Head of caudate nucleus (tissue), 42 donors: ENCODE data around the gene HECW1.

ENCODE experiments used
- DNase-seq, 42 donors: peaks; one replicate each; pipeline versions ENCODE4 v3.0.0 to v3.0.0-alpha.2; 2020 to 2021; ENCODE audit warnings: mixed read lengths in 7 of 42
- intact Hi-C: fragments of 100-400 bp; cut with DNase I; formaldehyde crosslinking; loops from one replicate; pipeline ENCODE4 v1.15.0; 2022

HECW1 gene

GRCh38 chr7:43137811-43138210 lies 25.4 kb downstream of the HECW1 start:
- no peak for DNase-seq
- intact Hi-C loops: no loop called here

GRCh38 chr7:43138710-43139109 lies 26.3 kb downstream of the HECW1 start:
- intact Hi-C loops: no loop called here
- no peak for DNase-seq

DNA sequence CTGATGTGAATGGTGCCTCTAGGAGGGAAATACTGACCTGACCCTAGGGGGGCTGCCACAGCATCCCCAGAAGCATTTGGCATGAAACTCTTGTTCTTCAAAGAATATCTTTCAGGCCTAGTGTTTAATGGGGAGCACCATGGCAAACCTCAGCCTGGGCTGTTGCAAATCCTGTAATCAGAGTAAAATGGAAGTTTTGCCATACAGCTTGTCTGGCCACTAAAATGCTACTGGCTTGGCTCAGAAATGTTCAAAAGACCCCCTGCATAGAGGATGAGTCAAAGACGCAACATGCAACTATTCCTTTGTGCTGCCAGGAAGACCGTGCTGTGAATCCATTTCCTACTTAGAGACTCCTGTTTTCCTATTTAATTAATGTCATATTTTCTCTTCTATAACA lies 26.7 kb downstream of the HECW1 start:
- intact Hi-C loops: no loop called here
- DNase-seq: no peak

DNA sequence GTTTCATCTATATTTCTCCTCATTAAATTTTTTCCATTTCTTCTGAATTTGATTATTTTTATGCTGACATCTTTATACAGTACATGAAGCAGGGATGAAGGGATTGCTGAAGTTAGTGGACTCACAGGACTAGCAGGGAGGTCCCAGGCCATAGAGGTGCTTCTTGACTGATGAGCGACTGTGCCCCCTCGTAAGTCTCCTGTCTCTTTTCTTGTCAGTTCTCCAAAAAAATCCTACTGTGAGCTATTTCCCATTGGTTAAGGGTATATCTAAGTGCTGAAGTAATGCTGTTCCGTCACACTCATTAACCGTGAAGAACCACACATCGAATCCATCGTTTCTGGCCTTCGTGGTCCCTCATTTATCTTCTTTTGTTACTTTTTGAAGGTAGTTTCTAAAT lies 27.7 kb downstream of the HECW1 start:
- no peak for DNase-seq
- intact Hi-C loops: no loop called here

- no peak for DNase-seq
- intact Hi-C loops: no loop called here
Observed at GRCh38 chr7:43141091-43141490, 28.6 kb downstream of the HECW1 start.

GRCh38 chr7:43142703-43143102 lies 30.3 kb downstream of the HECW1 start:
- no peak for DNase-seq
- intact Hi-C loops: no loop called here

DNA sequence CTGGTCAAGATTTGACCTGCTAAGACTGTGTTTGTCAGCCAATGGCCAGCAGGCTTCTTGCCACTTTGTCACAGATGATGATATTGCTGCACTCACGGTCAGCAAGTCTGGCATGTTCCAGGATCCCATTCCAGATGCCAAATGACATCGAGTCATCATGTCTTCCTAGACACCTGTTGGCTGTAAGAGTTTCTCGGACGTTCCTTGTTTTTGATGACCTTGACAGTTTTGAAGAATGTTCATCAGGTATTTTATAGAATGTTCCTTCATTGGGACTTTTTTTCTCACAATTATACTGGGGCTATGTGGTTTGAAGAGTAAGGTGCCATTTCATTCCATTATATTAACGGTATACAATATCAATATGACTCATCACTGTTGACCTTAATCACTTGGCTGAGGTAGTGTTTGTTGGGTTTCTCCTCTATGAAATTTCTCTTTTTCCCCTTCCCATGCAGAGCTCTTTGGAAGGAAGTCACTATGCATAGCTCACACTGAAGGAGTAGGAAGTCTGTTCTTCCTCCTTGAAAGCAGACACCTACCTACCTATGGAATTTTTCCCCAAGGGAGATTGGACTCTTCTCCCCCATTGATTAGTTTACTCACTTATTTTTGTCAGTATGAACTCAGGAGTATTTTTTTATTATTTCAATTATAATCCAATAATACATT lies 31.6 kb downstream of the HECW1 start:
- DNase-seq: no peak
- intact Hi-C loops: no loop called here

GRCh38 chr7:43148161-43148731 lies 35.8 kb downstream of the HECW1 start:
- no peak for DNase-seq
- intact Hi-C loops: no loop called here

DNA sequence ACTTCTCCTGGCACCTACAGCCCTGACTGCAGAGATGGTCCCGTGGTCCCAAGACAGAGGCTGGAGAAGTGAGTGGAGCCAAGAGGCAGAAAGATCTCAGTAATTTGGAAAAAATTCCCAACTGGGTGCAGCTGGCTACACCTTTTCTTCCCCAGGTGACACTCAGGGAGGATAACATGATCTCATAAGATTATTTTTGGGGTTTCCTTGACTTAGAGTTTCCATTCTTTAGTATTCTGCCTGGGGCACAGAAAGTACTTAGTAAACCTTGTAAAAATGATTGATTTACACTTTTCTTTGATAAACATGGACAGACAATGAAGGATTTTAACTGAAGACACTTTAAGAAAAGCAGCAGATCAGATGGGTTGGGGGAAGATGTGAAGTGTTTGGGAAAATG lies 38.6 kb downstream of the HECW1 start:
- intact Hi-C loops: no loop called here
- no peak for DNase-seq

DNA sequence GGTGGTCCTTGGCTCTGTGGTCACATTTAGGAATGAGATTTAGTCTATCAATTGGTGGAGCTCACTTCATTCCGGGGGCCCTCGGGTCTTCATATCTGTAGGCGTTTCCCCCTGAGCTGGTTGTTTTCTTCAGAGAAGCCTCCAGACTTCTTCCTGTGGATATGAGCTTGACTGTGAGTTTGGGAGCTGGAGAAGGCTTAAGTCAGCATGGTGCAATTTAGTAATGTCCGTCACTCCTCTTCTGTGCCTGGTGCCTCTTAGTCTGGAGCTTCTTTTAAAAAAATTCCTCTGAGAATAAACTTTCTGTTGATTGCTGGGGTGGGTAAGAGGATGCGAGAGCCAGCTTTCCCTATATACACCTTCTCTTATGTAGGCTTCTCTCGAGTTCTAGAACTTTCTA lies 40.2 kb downstream of the HECW1 start:
- no peak for DNase-seq
- intact Hi-C loops: no loop called here

- no peak for DNase-seq
- intact Hi-C loops: no loop called here
Observed at GRCh38 chr7:43155636-43156035, 43.2 kb downstream of the HECW1 start.

DNA sequence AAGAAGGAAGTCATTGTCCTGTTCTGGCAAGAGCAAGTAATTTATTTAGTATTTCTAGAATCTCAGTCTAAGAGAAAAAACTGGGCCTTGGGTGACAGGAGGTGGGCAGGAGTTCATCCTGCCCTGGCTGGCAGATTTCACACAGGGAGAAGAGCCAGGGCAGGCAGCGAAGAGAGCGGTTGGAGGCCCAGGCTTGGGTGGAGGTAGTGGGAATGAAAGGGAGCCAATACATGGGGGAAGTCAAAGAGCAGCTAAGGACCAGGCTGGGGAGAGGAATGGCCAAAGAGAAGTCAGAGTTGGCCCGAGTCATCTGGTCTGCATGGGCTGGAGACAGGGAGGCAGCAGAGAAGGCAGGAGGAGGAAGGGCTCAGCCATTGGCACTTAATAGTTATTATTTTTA lies 51.4 kb downstream of the HECW1 start:
- no peak for DNase-seq
- intact Hi-C loops: no loop called here

DNA sequence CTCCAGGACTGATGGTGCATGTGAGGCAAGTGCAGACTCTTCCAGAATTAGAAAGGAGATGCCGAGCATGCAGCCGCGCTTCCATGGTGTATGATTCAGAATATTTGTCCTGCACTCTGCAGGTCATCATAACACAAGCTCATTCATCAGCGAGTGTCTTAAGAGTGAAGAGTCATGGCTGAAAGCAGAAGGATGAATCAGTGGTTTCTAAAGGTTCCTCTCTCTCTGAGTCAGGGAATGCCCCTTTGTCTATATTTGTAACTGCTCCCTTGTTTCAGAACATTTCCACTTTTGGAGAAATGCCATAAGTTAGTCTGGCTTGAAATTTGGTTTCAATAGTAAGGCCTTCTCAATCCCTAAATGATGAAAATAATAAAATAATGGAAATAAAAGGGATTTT lies 52.3 kb downstream of the HECW1 start:
- intact Hi-C loops: no loop called here
- peak in 3 of 42 donors; percentile 9 to 65 (median 16) for DNase-seq

- intact Hi-C loops: no loop called here
Observed at GRCh38 chr7:43166686-43167085, 54.2 kb downstream of the HECW1 start.

GRCh38 chr7:43169076-43169475 lies 56.6 kb downstream of the HECW1 start:
- no peak for DNase-seq
- intact Hi-C loops: no loop called here

More at GRCh38 chr7:43166686-43167085, 54.2 kb downstream of the HECW1 start:
- no peak for DNase-seq

GRCh38 chr7:43170571-43170970 lies 58.1 kb downstream of the HECW1 start:
- intact Hi-C loops: no loop called here
- peak in 1 of 42 donors; percentile 10 for DNase-seq

DNA sequence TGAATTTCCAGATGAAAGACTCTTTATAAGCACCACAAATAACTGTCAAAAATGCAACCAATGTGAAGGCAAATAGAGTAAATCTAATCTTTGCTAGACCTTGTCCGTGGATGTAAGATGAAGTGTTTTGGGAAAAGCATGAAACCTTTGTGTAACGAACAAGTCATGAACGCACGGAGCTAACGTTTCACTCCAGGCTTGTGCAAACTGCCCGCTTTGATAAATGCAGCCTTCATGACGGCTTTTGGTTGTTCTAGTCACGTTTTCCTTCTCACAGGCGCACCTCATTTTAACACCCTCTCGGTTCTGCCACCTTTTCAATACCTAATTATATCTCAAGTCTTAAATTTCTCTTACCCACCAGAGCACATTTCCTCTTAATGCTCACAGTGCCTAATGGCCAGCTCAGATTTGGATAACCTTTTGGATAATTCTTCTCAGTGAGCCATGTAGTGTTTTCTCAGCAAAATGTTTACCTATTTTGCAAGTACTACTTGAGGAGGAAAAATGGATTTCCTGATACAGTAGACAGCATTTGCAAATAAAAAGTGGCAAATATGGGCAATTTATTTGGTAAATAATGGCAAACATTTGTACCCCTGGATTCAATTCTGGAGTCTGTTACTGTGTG lies 63.2 kb downstream of the HECW1 start:
- intact Hi-C loops: no loop called here
- DNase-seq: no peak

- intact Hi-C loops: no loop called here
- no peak for DNase-seq
Observed at GRCh38 chr7:43179393-43179792, 66.9 kb downstream of the HECW1 start.

- DNase-seq: no peak
- intact Hi-C loops: no loop called here
Observed at GRCh38 chr7:43192806-43193460, 80.5 kb downstream of the HECW1 start.

DNA sequence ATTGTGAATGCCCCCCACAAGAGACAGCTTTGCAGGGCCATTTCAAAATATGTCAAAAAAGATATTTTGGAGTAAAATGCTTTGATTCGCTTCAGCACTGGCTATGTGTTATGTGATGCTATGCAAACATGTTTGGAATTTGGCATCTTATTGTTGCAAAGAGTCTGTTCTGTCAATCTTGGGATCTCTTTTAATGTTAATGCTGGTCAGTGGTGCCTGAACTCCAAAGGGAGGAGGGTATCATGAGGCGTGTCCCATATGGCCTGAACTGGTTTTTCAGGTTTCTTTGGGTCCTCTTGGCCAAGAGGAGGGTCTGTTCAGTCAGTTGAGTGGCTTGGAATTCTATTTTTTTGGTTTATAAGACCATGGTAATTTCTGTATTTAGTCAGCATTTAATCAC lies 81.4 kb downstream of the HECW1 start:
- intact Hi-C loops: no loop called here
- DNase-seq: no peak
